Hepatocyte (in vitro differentiated cells): ENCODE measurements around the gene SMG9. TPM values are rescaled to one million over a fixed set of nuclear protein-coding genes. Genes with fewer than 3 reads are reported as not detected.

Experiments used
- DNase-seq: peaks from one replicate; pipeline ENCODE4 v3.0.0-alpha.2; 2016; ENCODE audit warnings: low spot score
- H2AFZ ChIP-seq: fragments of 200-600 bp; sonication (generic); 2 replicates; pipeline ENCODE4 v1.6.0; 2016; ENCODE audit warnings: antibody characterized with exemption, mild to moderate bottlenecking
- H3K27ac ChIP-seq: fragments of 200-600 bp; sonication (generic); 2 replicates; pipeline ENCODE4 v1.5.1; 2016; ENCODE audit warnings: mild to moderate bottlenecking
- H3K27me3 ChIP-seq: fragments of 200-600 bp; sonication (generic); 2 replicates; pipeline ENCODE4 v1.6.1; 2016
- H3K36me3 ChIP-seq: fragments of 200-600 bp; sonication (generic); replicated peaks from 2 replicates; pipeline ENCODE4 v1.5.1; 2016; ENCODE audit warnings: low read depth; ENCODE audit not compliant: insufficient read depth
- H3K4me1 ChIP-seq: fragments of 200-600 bp; sonication (generic); 2 replicates; pipeline ENCODE4 v1.5.1; 2016; ENCODE audit warnings: mild to moderate bottlenecking, moderate library complexity; ENCODE audit not compliant: insufficient read depth
- H3K4me2 ChIP-seq: fragments of 200-600 bp; sonication (generic); 2 replicates; pipeline ENCODE4 v1.6.0; 2016
- H3K4me3 ChIP-seq: fragments of 200-600 bp; sonication (generic); 2 replicates; pipeline ENCODE4 v1.5.1; 2016; ENCODE audit warnings: mild to moderate bottlenecking
- H3K79me2 ChIP-seq: fragments of 200-600 bp; sonication (generic); 2 replicates; pipeline ENCODE4 v1.6.0; 2017; ENCODE audit warnings: mild to moderate bottlenecking
- H3K9me2 ChIP-seq: fragments of 200-600 bp; sonication (generic); replicated peaks from 2 replicates; pipeline ENCODE4 v1.6.0; 2017; ENCODE audit warnings: mild to moderate bottlenecking; ENCODE audit not compliant: insufficient read depth
- H3K9me3 ChIP-seq: fragments of 200-600 bp; sonication (generic); 2 replicates; pipeline ENCODE4 v1.5.1; 2016; ENCODE audit warnings: low read depth, mild to moderate bottlenecking
- H4K20me1 ChIP-seq: fragments of 200-600 bp; sonication (generic); 2 replicates; pipeline ENCODE4 v1.6.0; 2016; ENCODE audit warnings: mild to moderate bottlenecking; ENCODE audit not compliant: insufficient read depth, poor library complexity, severe bottlenecking
- CTCF ChIP-seq: fragments of 200-600 bp; sonication (generic); IDR thresholded peaks from 2 replicates; pipeline ENCODE4 v1.5.1; 2016; ENCODE audit warnings: antibody characterized with exemption, mild to moderate bottlenecking; ENCODE audit not compliant: poor library complexity
- EZH2 ChIP-seq: fragments of 200-600 bp; sonication (generic); IDR thresholded peaks from 2 replicates; pipeline ENCODE4 v1.6.1; 2016; ENCODE audit warnings: antibody characterized with exemption, mild to moderate bottlenecking, borderline replicate concordance
- EZH2phosphoT487 ChIP-seq: fragments of 200-600 bp; sonication (generic); IDR thresholded peaks from one replicate; pipeline ENCODE4 v1.6.1; 2018; ENCODE audit warnings: antibody characterized with exemption, mild to moderate bottlenecking, low read depth, moderate library complexity; ENCODE audit not compliant: unreplicated experiment, severe bottlenecking
- WGBS: methylation state at CpG from one replicate; pipeline ENCODE4 v1.1.6; 2016; ENCODE audit warnings: low lambda C conversion rate; ENCODE audit errors: missing lambda C conversion rate; 5-methylcytosine and 5-hydroxymethylcytosine counted together
- polyA plus RNA-seq: library from polyadenylated mRNA; unstranded; fragments of >200 nt; fragmentation: Nextera tagmentation; extraction: Ambion mirVana; gene quantifications from 2 replicates; pipeline ENCODE4 v1.2.1, GENCODE V29; 2016
- total RNA-seq: library from RNA; depleted of rRNA; stranded (reverse); fragments of >200 nt; gene quantifications from 2 replicates; pipeline ENCODE4 v1.2.3, GENCODE V29; 2014

The SMG9 gene
- total and polyA plus RNA-seq, 2 experiments from 2014 or later = 16.1 to 34.9 TPM

DNA sequence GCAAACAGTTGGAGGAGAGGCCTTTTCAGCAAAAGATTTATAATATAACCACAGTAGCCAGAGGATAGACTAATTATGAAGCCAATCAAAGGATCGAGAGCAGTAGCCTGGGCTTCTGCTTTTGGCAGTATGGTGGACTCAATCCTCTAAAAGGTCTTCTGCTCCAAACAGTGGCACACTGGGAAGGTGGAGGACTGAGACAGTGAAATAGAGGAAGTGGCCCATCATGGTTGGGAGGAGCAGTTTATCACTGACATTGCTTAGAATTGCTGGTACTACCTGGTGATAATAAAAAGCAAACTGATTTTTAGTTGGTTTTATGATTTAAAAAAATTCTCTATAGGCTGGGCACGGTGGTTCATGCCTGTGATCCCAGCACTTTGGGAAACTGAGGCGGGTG is 63.9 kb downstream of the SMG9 start:
- H3K27ac ChIP-seq = no peak overlapping the region
- 92% methylated on average over 3 of the region's 3 CpGs for WGBS
- no peak overlapping the region for H3K4me2 ChIP-seq
- no peak for DNase-seq
- H3K36me3 ChIP-seq = no peaks in the 10 kb centered on the region
- H4K20me1 ChIP-seq = no peaks in the 10 kb centered on the region
- H3K4me3 ChIP-seq = no peak overlapping the region
- H3K27me3 ChIP-seq = no peaks in the 10 kb centered on the region
- H3K79me2 ChIP-seq = no peaks in the 10 kb centered on the region
- H3K9me2 ChIP-seq = no peaks in the 10 kb centered on the region
- TF ChIP-seq EZH2phosphoT487 (no peak), CTCF (no peak), EZH2 (no peak)
- H3K9me3 ChIP-seq = no peaks in the 10 kb centered on the region
- H3K4me1 ChIP-seq = no peaks in the 10 kb centered on the region
- no peak overlapping the region for H2AFZ ChIP-seq

- Histone ChIP-seq H3K4me2 (no peak overlapping the region), H3K27me3 (no peaks in the 10 kb centered on the region), H3K4me3 (no peak overlapping the region), H3K9me3 (no peaks in the 10 kb centered on the region), H2AFZ (no peak overlapping the region), H4K20me1 (no peaks in the 10 kb centered on the region), H3K4me1 (no peaks in the 10 kb centered on the region), H3K9me2 (no peaks in the 10 kb centered on the region), H3K27ac (no peak overlapping the region), H3K79me2 (no peaks in the 10 kb centered on the region), H3K36me3 (no peaks in the 10 kb centered on the region)
- 57% methylated on average over 3 of the region's 3 CpGs for WGBS
- TF ChIP-seq EZH2phosphoT487 = no peak
- no peak for TF ChIP-seq CTCF
- TF ChIP-seq EZH2 = no peak
- no peak for DNase-seq
Measured at GRCh38 chr19:43690444-43690843, 64.3 kb downstream of the SMG9 start.

DNA sequence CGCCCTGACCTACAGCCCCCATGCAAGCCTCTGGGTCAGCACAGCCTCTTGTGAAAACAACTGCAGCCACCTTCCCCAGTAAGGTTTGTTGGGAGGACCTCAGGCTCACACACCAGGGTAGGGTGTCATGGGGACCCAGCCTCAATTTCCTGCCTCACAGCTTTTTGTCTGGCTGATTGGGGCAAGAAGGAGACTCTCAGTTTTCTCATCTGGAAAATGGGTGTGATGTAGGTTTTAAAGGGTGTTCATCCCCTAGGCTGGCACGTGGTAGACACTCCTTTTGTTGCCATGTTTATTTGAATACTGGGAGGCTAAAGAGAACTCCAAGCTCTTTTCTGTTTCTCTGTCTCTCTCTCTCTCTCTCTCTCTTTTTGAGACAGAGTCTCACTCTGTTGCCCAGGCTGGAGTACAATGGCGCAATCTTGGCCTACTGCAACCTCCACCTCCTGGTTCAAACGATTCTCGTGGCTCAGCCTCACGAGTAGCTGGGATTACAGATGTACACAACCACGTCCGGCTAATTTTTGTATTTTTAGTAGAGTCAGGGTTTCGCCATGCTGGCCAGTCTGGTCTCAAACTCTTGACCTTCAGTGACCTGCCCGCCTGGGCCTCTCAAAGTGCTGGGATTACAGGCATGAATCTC is 66.6 kb downstream of the SMG9 start:
- H3K4me1 ChIP-seq = no peaks in the 10 kb centered on the region
- no peak overlapping the region for H3K4me3 ChIP-seq
- H3K36me3 ChIP-seq = no peaks in the 10 kb centered on the region
- no peaks in the 10 kb centered on the region for H3K9me2 ChIP-seq
- H3K9me3 ChIP-seq = no peaks in the 10 kb centered on the region
- H2AFZ ChIP-seq = no peak overlapping the region
- 81% methylated on average over 10 of the region's 10 CpGs for WGBS
- no peak overlapping the region for H3K4me2 ChIP-seq
- H3K27ac ChIP-seq = no peak overlapping the region
- no peaks in the 10 kb centered on the region for H3K27me3 ChIP-seq
- TF ChIP-seq CTCF = no peak
- TF ChIP-seq EZH2phosphoT487 = no peak
- TF ChIP-seq EZH2 = no peak
- no peak for DNase-seq
- no peaks in the 10 kb centered on the region for H3K79me2 ChIP-seq
- no peaks in the 10 kb centered on the region for H4K20me1 ChIP-seq

GRCh38 chr19:43687660-43687997 is 67.1 kb downstream of the SMG9 start:
- Histone ChIP-seq H3K4me3 (no peak overlapping the region), H4K20me1 (no peaks in the 10 kb centered on the region), H3K9me2 (no peaks in the 10 kb centered on the region), H3K27me3 (no peaks in the 10 kb centered on the region), H3K4me1 (no peaks in the 10 kb centered on the region), H3K36me3 (no peaks in the 10 kb centered on the region), H3K4me2 (no peak overlapping the region), H3K27ac (no peak overlapping the region), H3K9me3 (no peaks in the 10 kb centered on the region), H3K79me2 (no peaks in the 10 kb centered on the region), H2AFZ (no peak overlapping the region)
- no peak for TF ChIP-seq EZH2
- no peak for TF ChIP-seq EZH2phosphoT487
- WGBS = 67% methylated on average over 1 of the region's 1 CpG
- no peak for DNase-seq
